ENCODE measurements around the gene GGCT. TPM values are rescaled to one million over a fixed set of nuclear protein-coding genes. Genes with fewer than 3 reads are reported as not detected.

The GGCT gene
- total RNA-seq, 1 experiment from 2014 or later = 67.6 TPM

DNA sequence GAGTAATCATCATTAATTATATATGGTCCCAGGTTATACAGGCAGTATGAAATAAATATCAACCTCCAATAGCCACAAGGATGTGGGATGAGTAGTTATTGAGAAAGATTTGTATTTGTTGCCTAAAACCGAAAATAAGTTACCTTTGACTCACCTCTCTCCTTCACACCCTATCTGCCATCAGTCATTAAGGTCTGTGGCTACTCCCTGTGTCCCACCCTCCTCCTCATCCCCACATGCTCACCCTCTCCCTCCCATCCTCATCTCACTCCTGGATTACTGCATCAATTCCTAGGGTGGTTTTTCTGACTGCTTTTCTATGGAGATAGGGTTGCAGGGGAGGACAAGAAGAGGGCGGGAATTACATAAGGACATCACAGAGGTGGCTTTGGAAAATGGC lies 9.1 kb upstream of the GGCT start:
- Histone ChIP-seq H3K9me3 (ENCODE audit: low read length) (no peaks in the 10 kb centered on the region), H3K4me1 (ENCODE audit: insufficient read depth, low read length) (peaks cover 16% of the 10 kb centered on the region), H3K9me2 (replicated peaks; ENCODE audit: low read length) (no peaks in the 10 kb centered on the region), H3K36me3 (ENCODE audit: low read depth, low read length) (no peaks in the 10 kb centered on the region), H3K27ac (ENCODE audit: low read length) (no peak overlapping the region), H3K79me2 (ENCODE audit: low read length) (no peaks in the 10 kb centered on the region), H3K4me3 (ENCODE audit: low read length) (no peak overlapping the region), H3K9ac (ENCODE audit: low read length) (no peak overlapping the region), H3K27me3 (ENCODE audit: low read length) (no peaks in the 10 kb centered on the region), H4K20me1 (ENCODE audit: low read length) (no peaks in the 10 kb centered on the region), H3F3A (ENCODE audit: low read length, unreplicated experiment) (no peaks in the 10 kb centered on the region), H3K4me2 (ENCODE audit: low read length) (no peak overlapping the region), H2AFZ (ENCODE audit: low read length) (no peak overlapping the region)
- TF ChIP-seq EZH2 (IDR thresholded peaks at IDR 0.05; ENCODE audit: low read length, unreplicated experiment) (no peak), EZH2phosphoT487 (IDR thresholded peaks at IDR 0.05; ENCODE audit: borderline replicate concordance, low read length) (no peak)
- TF ChIP-seq, protein P1, sequence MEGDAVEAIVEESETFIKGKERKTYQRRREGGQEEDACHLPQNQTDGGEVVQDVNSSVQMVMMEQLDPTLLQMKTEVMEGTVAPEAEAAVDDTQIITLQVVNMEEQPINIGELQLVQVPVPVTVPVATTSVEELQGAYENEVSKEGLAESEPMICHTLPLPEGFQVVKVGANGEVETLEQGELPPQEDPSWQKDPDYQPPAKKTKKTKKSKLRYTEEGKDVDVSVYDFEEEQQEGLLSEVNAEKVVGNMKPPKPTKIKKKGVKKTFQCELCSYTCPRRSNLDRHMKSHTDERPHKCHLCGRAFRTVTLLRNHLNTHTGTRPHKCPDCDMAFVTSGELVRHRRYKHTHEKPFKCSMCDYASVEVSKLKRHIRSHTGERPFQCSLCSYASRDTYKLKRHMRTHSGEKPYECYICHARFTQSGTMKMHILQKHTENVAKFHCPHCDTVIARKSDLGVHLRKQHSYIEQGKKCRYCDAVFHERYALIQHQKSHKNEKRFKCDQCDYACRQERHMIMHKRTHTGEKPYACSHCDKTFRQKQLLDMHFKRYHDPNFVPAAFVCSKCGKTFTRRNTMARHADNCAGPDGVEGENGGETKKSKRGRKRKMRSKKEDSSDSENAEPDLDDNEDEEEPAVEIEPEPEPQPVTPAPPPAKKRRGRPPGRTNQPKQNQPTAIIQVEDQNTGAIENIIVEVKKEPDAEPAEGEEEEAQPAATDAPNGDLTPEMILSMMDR (conservative IDR thresholded peaks at IDR 0.05; ENCODE audit: low read depth, low read length) = no peak
- intact Hi-C loops (cut with micrococcal nuclease) = no loop called here
- ChIA-PET POLR2A (ENCODE audit: unreplicated experiment) (no interaction called here), CTCF (interaction anchor here (3.5 kb wide), 1 partner anchor 50 kb away, joined by 20 read pairs; no protein-coding TSS in a partner anchor)
- DNase-seq (no peak), ATAC-seq (no peak)
- no TSS peak for BruUV-seq (replicated peaks)

DNA sequence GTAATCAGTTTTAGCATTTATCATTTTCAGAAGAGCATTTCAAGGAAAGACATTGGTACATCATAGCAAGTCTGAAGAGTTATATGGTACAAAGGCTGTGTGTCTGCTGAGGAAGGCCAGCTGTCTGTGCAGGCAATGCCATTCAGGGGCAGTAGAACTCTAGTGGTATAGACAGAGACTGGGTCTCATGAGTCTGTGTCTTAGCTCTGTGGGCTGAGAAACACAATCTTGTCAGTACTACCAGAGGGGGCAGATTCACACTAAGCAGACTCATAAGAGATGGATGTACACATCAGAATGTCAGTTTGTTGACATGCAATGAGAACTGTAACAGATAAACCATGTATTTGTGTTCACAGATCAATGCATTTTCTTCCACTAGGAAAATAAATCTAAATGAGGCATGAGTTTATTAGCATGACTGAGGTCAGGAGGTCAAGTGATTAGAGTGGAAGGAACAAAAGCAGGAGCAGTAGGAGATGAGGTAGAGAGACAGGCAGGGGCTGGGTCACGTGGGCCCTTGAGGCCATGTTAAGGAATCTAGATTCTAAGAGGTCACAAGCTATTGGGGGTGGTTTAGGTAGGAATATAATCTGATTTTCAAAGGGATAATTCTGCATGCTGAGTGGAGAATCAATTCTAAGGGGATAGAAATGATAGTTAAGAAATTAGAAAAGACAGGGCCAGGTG lies 7.5 kb upstream of the GGCT start:
- DNase-seq (no peak), ATAC-seq (peak; percentile 58)
- Histone ChIP-seq H3K9me3 (ENCODE audit: low read length) (no peaks in the 10 kb centered on the region), H3K9me2 (replicated peaks; ENCODE audit: low read length) (no peaks in the 10 kb centered on the region), H3F3A (ENCODE audit: low read length, unreplicated experiment) (no peaks in the 10 kb centered on the region), H3K36me3 (ENCODE audit: low read depth, low read length) (no peaks in the 10 kb centered on the region), H4K20me1 (ENCODE audit: low read length) (no peaks in the 10 kb centered on the region), H3K27me3 (ENCODE audit: low read length) (no peaks in the 10 kb centered on the region), H3K4me2 (ENCODE audit: low read length) (no peak overlapping the region), H3K9ac (ENCODE audit: low read length) (no peak overlapping the region), H3K4me3 (ENCODE audit: low read length) (no peak overlapping the region), H3K4me1 (ENCODE audit: insufficient read depth, low read length) (peaks cover 12% of the 10 kb centered on the region; the same call in 1 of the 2 replicates), H2AFZ (ENCODE audit: low read length) (no peak overlapping the region), H3K27ac (ENCODE audit: low read length) (no peak overlapping the region), H3K79me2 (ENCODE audit: low read length) (no peaks in the 10 kb centered on the region)
- TF ChIP-seq, protein P1 (conservative IDR thresholded peaks at IDR 0.05; ENCODE audit: low read depth, low read length) = no peak
- TF ChIP-seq EZH2phosphoT487 (IDR thresholded peaks at IDR 0.05; ENCODE audit: borderline replicate concordance, low read length) (no peak), EZH2 (IDR thresholded peaks at IDR 0.05; ENCODE audit: low read length, unreplicated experiment) (no peak)
- CTCF ChIA-PET = interaction anchor here (3.5 kb wide), 1 partner anchor 52 kb away, joined by 20 read pairs; no protein-coding TSS in a partner anchor
- POLR2A ChIA-PET (ENCODE audit: unreplicated experiment) = no interaction called here
- BruUV-seq (replicated peaks) = no TSS peak
- intact Hi-C loops (cut with micrococcal nuclease) = no loop called here

DNA sequence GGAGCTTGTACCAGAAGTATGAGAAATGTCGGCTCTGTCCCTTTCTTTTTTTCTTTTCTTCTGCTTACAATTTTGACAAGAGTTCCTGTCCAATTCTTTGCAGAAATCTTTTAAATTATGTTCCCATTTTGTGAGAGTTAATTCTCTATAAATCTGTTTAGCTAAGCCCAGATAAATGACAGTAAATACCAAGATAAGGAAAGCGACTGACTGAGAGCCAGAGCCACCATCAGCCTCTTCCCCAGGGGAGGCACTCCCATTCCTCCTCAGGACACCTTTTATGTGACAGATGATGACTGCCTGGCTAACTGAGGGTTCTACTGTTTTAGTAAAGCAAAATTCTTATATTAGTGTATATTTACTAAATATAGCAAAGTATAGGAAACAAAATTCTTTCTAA lies 6.9 kb upstream of the GGCT start:
- TF ChIP-seq EZH2phosphoT487 (IDR thresholded peaks at IDR 0.05; ENCODE audit: borderline replicate concordance, low read length) = no peak
- TF ChIP-seq EZH2 (IDR thresholded peaks at IDR 0.05; ENCODE audit: low read length, unreplicated experiment) = no peak
- TF ChIP-seq, protein P1 (conservative IDR thresholded peaks at IDR 0.05; ENCODE audit: low read depth, low read length) = no peak
- no peak for ATAC-seq
- H3K9ac ChIP-seq (ENCODE audit: low read length) = no peak overlapping the region
- ChIA-PET POLR2A (ENCODE audit: unreplicated experiment) (no interaction called here), CTCF (interaction anchor here (3.5 kb wide), 1 partner anchor 53 kb away, joined by 20 read pairs; no protein-coding TSS in a partner anchor)
- H4K20me1 ChIP-seq (ENCODE audit: low read length) = no peaks in the 10 kb centered on the region
- no peaks in the 10 kb centered on the region for H3K9me3 ChIP-seq (ENCODE audit: low read length)
- H3K36me3 ChIP-seq (ENCODE audit: low read depth, low read length) = no peaks in the 10 kb centered on the region
- no peak for DNase-seq
- no peak overlapping the region for H3K4me3 ChIP-seq (ENCODE audit: low read length)
- H3K4me1 ChIP-seq (ENCODE audit: insufficient read depth, low read length) = peaks cover 12% of the 10 kb centered on the region; the same call in 1 of the 2 replicates
- H3K27ac ChIP-seq (ENCODE audit: low read length) = no peak overlapping the region
- H3K9me2 ChIP-seq (replicated peaks; ENCODE audit: low read length) = no peaks in the 10 kb centered on the region
- H3K79me2 ChIP-seq (ENCODE audit: low read length) = no peaks in the 10 kb centered on the region
- H3F3A ChIP-seq (ENCODE audit: low read length, unreplicated experiment) = no peaks in the 10 kb centered on the region
- H3K4me2 ChIP-seq (ENCODE audit: low read length) = no peak overlapping the region
- H2AFZ ChIP-seq (ENCODE audit: low read length) = no peak overlapping the region
- BruUV-seq (replicated peaks) = no TSS peak
- intact Hi-C loops (cut with micrococcal nuclease) = no loop called here
- H3K27me3 ChIP-seq (ENCODE audit: low read length) = no peaks in the 10 kb centered on the region
